ENCODE data around the gene CEP85L.
A peak's percentile ranks its signal among the peaks of the same experiment; 100 is the strongest.

CEP85L gene

GRCh38 chr6:118598324-118598723 lies 53.1 kb downstream of the CEP85L start:
- H3K4me3 Mint-ChIP-seq = no peak overlapping the region
- no peaks in the 10 kb centered on the region for H3K9me3 Mint-ChIP-seq
- H3K27ac Mint-ChIP-seq (ENCODE audit: low read depth) = no peak overlapping the region
- no peaks in the 10 kb centered on the region for H3K27me3 Mint-ChIP-seq
- ATAC-seq (replicated peaks; ENCODE audit: extremely low read depth, poor library complexity, severe bottlenecking) (no peak), DNase-seq (ENCODE audit: low spot score in 2 of 2) (no peak)
- H3K36me3 Mint-ChIP-seq (ENCODE audit: insufficient read depth) = peaks cover 3% of the 10 kb centered on the region
- peaks cover 34% of the 10 kb centered on the region for H3K4me1 Mint-ChIP-seq

GRCh38 chr6:118597636-118598035 lies 53.8 kb downstream of the CEP85L start:
- Mint-ChIP-seq H3K4me3 (no peak overlapping the region), H3K27me3 (no peaks in the 10 kb centered on the region), H3K27ac (ENCODE audit: low read depth) (no peak overlapping the region), H3K9me3 (no peaks in the 10 kb centered on the region), H3K36me3 (ENCODE audit: insufficient read depth) (peaks cover 3% of the 10 kb centered on the region), H3K4me1 (peaks cover 34% of the 10 kb centered on the region)
- no peak for DNase-seq (ENCODE audit: low spot score in 2 of 2)
- ATAC-seq (replicated peaks; ENCODE audit: extremely low read depth, poor library complexity, severe bottlenecking) = no peak

GRCh38 chr6:118596774-118597320 lies 54.5 kb downstream of the CEP85L start:
- peak overlapping the region; percentile 60 for H3K27ac Mint-ChIP-seq (ENCODE audit: low read depth)
- H3K9me3 Mint-ChIP-seq = no peaks in the 10 kb centered on the region
- peaks cover 34% of the 10 kb centered on the region for H3K4me1 Mint-ChIP-seq

GRCh38 chr6:118594877-118595276 lies 56.5 kb downstream of the CEP85L start:
- H3K4me1 Mint-ChIP-seq = peaks cover 47% of the 10 kb centered on the region
- H3K4me3 Mint-ChIP-seq = no peak overlapping the region
- peaks cover 9% of the 10 kb centered on the region for H3K36me3 Mint-ChIP-seq (ENCODE audit: insufficient read depth)
- no peaks in the 10 kb centered on the region for H3K27me3 Mint-ChIP-seq
- no peak for DNase-seq (ENCODE audit: low spot score in 2 of 2)
- H3K27ac Mint-ChIP-seq (ENCODE audit: low read depth) = no peak overlapping the region
- no peaks in the 10 kb centered on the region for H3K9me3 Mint-ChIP-seq
- ATAC-seq (replicated peaks; ENCODE audit: extremely low read depth, poor library complexity, severe bottlenecking) = no peak

More at GRCh38 chr6:118596774-118597320, 54.5 kb downstream of the CEP85L start:
- DNase-seq (ENCODE audit: low spot score in 2 of 2) (no peak), ATAC-seq (replicated peaks; ENCODE audit: extremely low read depth, poor library complexity, severe bottlenecking) (no peak)
- no peaks in the 10 kb centered on the region for H3K27me3 Mint-ChIP-seq
- H3K4me3 Mint-ChIP-seq = no peak overlapping the region
- H3K36me3 Mint-ChIP-seq (ENCODE audit: insufficient read depth) = peaks cover 1% of the 10 kb centered on the region

GRCh38 chr6:118591897-118592296 lies 59.5 kb downstream of the CEP85L start:
- H3K4me1 Mint-ChIP-seq = peaks cover 40% of the 10 kb centered on the region
- H3K27ac Mint-ChIP-seq (ENCODE audit: low read depth) = no peak overlapping the region
- ATAC-seq (replicated peaks; ENCODE audit: extremely low read depth, poor library complexity, severe bottlenecking) (no peak), DNase-seq (ENCODE audit: low spot score in 2 of 2) (no peak)
- no peaks in the 10 kb centered on the region for H3K27me3 Mint-ChIP-seq
- peaks cover 11% of the 10 kb centered on the region for H3K36me3 Mint-ChIP-seq (ENCODE audit: insufficient read depth)
- H3K4me3 Mint-ChIP-seq = no peak overlapping the region
- no peaks in the 10 kb centered on the region for H3K9me3 Mint-ChIP-seq

- no peak overlapping the region for H3K4me3 Mint-ChIP-seq
- no peak for ATAC-seq (replicated peaks; ENCODE audit: extremely low read depth, poor library complexity, severe bottlenecking)
- H3K27ac Mint-ChIP-seq (ENCODE audit: low read depth) = peak overlapping the region; percentile 52
- no peaks in the 10 kb centered on the region for H3K9me3 Mint-ChIP-seq
- H3K4me1 Mint-ChIP-seq = peaks cover 33% of the 10 kb centered on the region
- peaks cover 11% of the 10 kb centered on the region for H3K36me3 Mint-ChIP-seq (ENCODE audit: insufficient read depth)
- no peak for DNase-seq (ENCODE audit: low spot score in 2 of 2)
- H3K27me3 Mint-ChIP-seq = no peaks in the 10 kb centered on the region
Measured at GRCh38 chr6:118589649-118590365, 61.6 kb downstream of the CEP85L start.

GRCh38 chr6:118589186-118589585 lies 62.2 kb downstream of the CEP85L start:
- ATAC-seq (replicated peaks; ENCODE audit: extremely low read depth, poor library complexity, severe bottlenecking) = no peak
- DNase-seq (ENCODE audit: low spot score in 2 of 2) = no peak
- Mint-ChIP-seq H3K4me3 (no peak overlapping the region), H3K9me3 (no peaks in the 10 kb centered on the region), H3K4me1 (peaks cover 33% of the 10 kb centered on the region), H3K27me3 (no peaks in the 10 kb centered on the region), H3K36me3 (ENCODE audit: insufficient read depth) (peaks cover 11% of the 10 kb centered on the region), H3K27ac (ENCODE audit: low read depth) (peak overlapping the region; percentile 4)

- no peak for DNase-seq (ENCODE audit: low spot score in 2 of 2)
- ATAC-seq (replicated peaks; ENCODE audit: extremely low read depth, poor library complexity, severe bottlenecking) = no peak
- Mint-ChIP-seq H3K9me3 (no peaks in the 10 kb centered on the region), H3K27me3 (no peaks in the 10 kb centered on the region), H3K4me3 (no peak overlapping the region), H3K4me1 (peaks cover 28% of the 10 kb centered on the region), H3K27ac (ENCODE audit: low read depth) (peak overlapping the region; percentile 4), H3K36me3 (ENCODE audit: insufficient read depth) (peaks cover 9% of the 10 kb centered on the region)
Measured at GRCh38 chr6:118588626-118589025, 62.8 kb downstream of the CEP85L start.

- Mint-ChIP-seq H3K36me3 (ENCODE audit: insufficient read depth) (peaks cover 9% of the 10 kb centered on the region), H3K4me3 (no peak overlapping the region), H3K9me3 (no peaks in the 10 kb centered on the region), H3K27ac (ENCODE audit: low read depth) (no peak overlapping the region), H3K4me1 (peaks cover 33% of the 10 kb centered on the region), H3K27me3 (no peaks in the 10 kb centered on the region)
- ATAC-seq (replicated peaks; ENCODE audit: extremely low read depth, poor library complexity, severe bottlenecking) (no peak), DNase-seq (ENCODE audit: low spot score in 2 of 2) (no peak)
Measured at GRCh38 chr6:118586746-118587485, 64.5 kb downstream of the CEP85L start.

- no peak overlapping the region for H3K4me3 Mint-ChIP-seq
- no peak overlapping the region for H3K27ac Mint-ChIP-seq (ENCODE audit: low read depth)
- peaks cover 7% of the 10 kb centered on the region for H3K36me3 Mint-ChIP-seq (ENCODE audit: insufficient read depth)
- DNase-seq (ENCODE audit: low spot score in 2 of 2) (no peak), ATAC-seq (replicated peaks; ENCODE audit: extremely low read depth, poor library complexity, severe bottlenecking) (no peak)
- H3K27me3 Mint-ChIP-seq = no peaks in the 10 kb centered on the region
- peaks cover 33% of the 10 kb centered on the region for H3K4me1 Mint-ChIP-seq
- peaks cover 5% of the 10 kb centered on the region for H3K9me3 Mint-ChIP-seq
Measured at GRCh38 chr6:118584911-118585310, 66.5 kb downstream of the CEP85L start.

- Mint-ChIP-seq H3K27ac (ENCODE audit: low read depth) (peak overlapping the region; percentile 83), H3K4me1 (peaks cover 20% of the 10 kb centered on the region), H3K27me3 (no peaks in the 10 kb centered on the region), H3K4me3 (no peak overlapping the region), H3K9me3 (peaks cover 11% of the 10 kb centered on the region), H3K36me3 (ENCODE audit: insufficient read depth) (peaks cover 5% of the 10 kb centered on the region)
- no peak for ATAC-seq (replicated peaks; ENCODE audit: extremely low read depth, poor library complexity, severe bottlenecking)
- no peak for DNase-seq (ENCODE audit: low spot score in 2 of 2)
Measured at GRCh38 chr6:118581489-118581959, 69.9 kb downstream of the CEP85L start.

- Mint-ChIP-seq H3K27ac (ENCODE audit: low read depth) (peak overlapping the region; percentile 83), H3K27me3 (no peaks in the 10 kb centered on the region), H3K36me3 (ENCODE audit: insufficient read depth) (peaks cover 9% of the 10 kb centered on the region), H3K4me3 (no peak overlapping the region), H3K9me3 (peaks cover 11% of the 10 kb centered on the region), H3K4me1 (peaks cover 23% of the 10 kb centered on the region)
- no peak for DNase-seq (ENCODE audit: low spot score in 2 of 2)
- peak; percentile 67 for ATAC-seq (replicated peaks; ENCODE audit: extremely low read depth, poor library complexity, severe bottlenecking)
Measured at GRCh38 chr6:118580585-118581419, 70.6 kb downstream of the CEP85L start.
